Thyroid gland (tissue), 4 donors: ENCODE data around the gene MYL3. TPM values are rescaled to one million over a fixed set of nuclear protein-coding genes. Genes with fewer than 3 reads are reported as not detected.
A peak's percentile ranks its signal among the peaks of the same experiment; 100 is the strongest.

Experiments used
- DNase-seq, 2 donors: peaks; one replicate each; pipeline ENCODE4 v3.0.0-alpha.2; 2019
- H3K27ac ChIP-seq, 3 donors: fragments of 200-600 bp; sonication (generic); 1 replicate in 2 of 3; 2 replicates in 1 of 3; pipeline ENCODE4 v1.5.1; 2016 to 2019; ENCODE audit warnings: mild to moderate bottlenecking in 1 of 3, moderate library complexity in 1 of 3
- H3K27me3 ChIP-seq: fragments of 200-600 bp; sonication (generic); one replicate; pipeline ENCODE4 v1.5.1; 2019
- H3K36me3 ChIP-seq, 2 donors: fragments of 200-600 bp; sonication (generic); one replicate each; pipeline ENCODE4 v1.5.1; 2016 to 2019
- H3K4me1 ChIP-seq, 2 donors: fragments of 200-600 bp; sonication (generic); one replicate each; pipeline ENCODE4 v1.5.1; 2017 to 2019
- H3K4me3 ChIP-seq, 3 donors: fragments of 200-600 bp; sonication (generic); replicated peaks in 1 of 3; 1 replicate in 2 of 3; 2 replicates in 1 of 3; pipeline ENCODE4 v1.5.1; 2016; ENCODE audit warnings: mild to moderate bottlenecking in 1 of 3
- H3K9me3 ChIP-seq: fragments of 200-600 bp; sonication (generic); one replicate; pipeline ENCODE4 v1.5.1; 2017
- CTCF ChIP-seq, 6 experiments: fragments of 200-600 bp in 3 of 6; fragments of 450-650 bp in 3 of 6; sonication (generic) in 3 of 6; IDR thresholded peaks; one replicate each; pipeline ENCODE4 v1.5.1; 2016 to 2019; ENCODE audit warnings: antibody characterized with exemption in 6 of 6, mild to moderate bottlenecking in 2 of 6, inconsistent platforms in 1 of 6, moderate library complexity in 1 of 6
- POLR2A ChIP-seq, 2 donors: fragments of 450-650 bp; IDR thresholded peaks; one replicate each; pipeline ENCODE4 v1.6.1; 2017; ENCODE audit warnings: antibody characterized with exemption in 2 of 2, mild to moderate bottlenecking in 2 of 2, moderate library complexity in 1 of 2
- WGBS, 2 donors: methylation state at CpG; one replicate each; pipeline ENCODE4 v1.1.5; 2017; 5-methylcytosine and 5-hydroxymethylcytosine counted together
- intact Hi-C: fragments of 100-400 bp; cut with DNase I; formaldehyde crosslinking; loops from one replicate; pipeline ENCODE4 v1.15.1; 2023
- total RNA-seq, 4 donors: library from RNA; depleted of rRNA; stranded (reverse); fragments of >200 nt; gene quantifications; one replicate each; pipeline ENCODE4 v1.2.3, GENCODE V29; 2016

Gene MYL3
- total RNA-seq, 4 donors from 2014 or later = 1.8 to 2.8 TPM; not detected in 2

DNA sequence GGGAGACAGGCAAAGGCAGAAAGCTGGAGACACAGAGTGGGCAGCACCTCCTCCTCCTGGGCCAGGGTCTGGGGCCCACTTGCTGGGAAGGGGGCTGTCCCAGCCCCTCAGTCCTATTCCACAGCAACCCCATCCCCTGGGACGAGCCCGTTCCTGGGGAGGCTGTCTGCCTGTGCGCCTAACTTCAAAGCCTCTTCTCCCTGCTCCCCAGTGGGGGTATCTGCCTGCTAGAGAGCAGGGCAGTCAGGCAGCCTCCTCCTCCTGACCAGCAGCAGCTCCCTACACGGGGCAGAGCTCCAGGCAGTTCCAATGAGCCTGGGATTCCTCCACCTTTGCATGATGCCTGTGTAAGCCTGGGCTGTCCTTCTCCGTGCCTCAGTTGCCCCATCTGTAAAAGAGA lies 21.2 kb upstream of the MYL3 start:
- H3K27ac ChIP-seq = no peak overlapping the region
- H3K4me1 ChIP-seq = peaks cover 6 to 26% of the 10 kb centered on the region in 2 donors
- H3K36me3 ChIP-seq = no peaks in the 10 kb centered on the region
- TF ChIP-seq POLR2A (IDR thresholded peaks at IDR 0.05) (no peak), CTCF (IDR thresholded peaks at IDR 0.05) (no peak)
- no peak for DNase-seq
- no peak overlapping the region for H3K4me3 ChIP-seq
- no peaks in the 10 kb centered on the region for H3K9me3 ChIP-seq
- 57 to 91% methylated on average over 4 to 5 of the region's 5 CpGs for WGBS, 2 donors
- intact Hi-C loops = no loop called here
- no peaks in the 10 kb centered on the region for H3K27me3 ChIP-seq

DNA sequence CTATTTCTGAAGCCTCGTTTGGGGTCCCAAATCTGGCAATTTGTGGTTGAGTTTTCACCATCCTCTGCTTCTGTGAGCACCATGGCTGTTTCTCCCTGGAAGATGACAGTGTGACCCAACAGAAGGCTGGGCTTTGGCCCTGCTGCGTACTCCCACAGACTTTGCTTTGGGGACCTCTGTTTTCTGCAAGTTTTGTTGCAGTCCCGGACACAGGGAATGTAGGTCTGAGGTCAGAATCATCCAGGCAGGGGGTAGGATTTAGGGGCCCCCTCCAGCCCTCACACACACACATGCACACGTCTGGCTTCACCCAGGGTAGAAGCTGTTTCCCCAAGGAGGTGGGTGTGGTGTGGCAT lies 20.6 kb upstream of the MYL3 start:
- Histone ChIP-seq H3K36me3 (no peaks in the 10 kb centered on the region), H3K9me3 (no peaks in the 10 kb centered on the region), H3K4me1 (peaks cover 10 to 31% of the 10 kb centered on the region in 2 donors), H3K27ac (no peak overlapping the region), H3K4me3 (peak overlapping the region in 1 of 3 donors; percentile 40), H3K27me3 (no peaks in the 10 kb centered on the region)
- TF ChIP-seq POLR2A (IDR thresholded peaks at IDR 0.05) (no peak), CTCF (IDR thresholded peaks at IDR 0.05) (no peak)
- WGBS, 2 donors = 60 to 83% methylated on average over 3 to 4 of the region's 4 CpGs
- DNase-seq = no peak
- intact Hi-C loops = no loop called here

GRCh38 chr3:46883054-46883829 lies 20.0 kb upstream of the MYL3 start:
- Histone ChIP-seq H3K27me3 (no peaks in the 10 kb centered on the region), H3K4me1 (peaks cover 10 to 36% of the 10 kb centered on the region in 2 donors), H3K27ac (peak overlapping the region in 1 of 3 donors; percentile 72), H3K4me3 (peak overlapping the region in 1 of 3 donors; percentile 40), H3K9me3 (no peaks in the 10 kb centered on the region), H3K36me3 (no peaks in the 10 kb centered on the region)
- intact Hi-C loops = no loop called here
- DNase-seq = no peak
- 0 to 8% methylated on average over 36 to 40 of the region's 78 CpGs for WGBS, 2 donors
- TF ChIP-seq POLR2A (IDR thresholded peaks at IDR 0.05) (no peak), CTCF (IDR thresholded peaks at IDR 0.05) (no peak)

GRCh38 chr3:46882377-46883053 lies 19.3 kb upstream of the MYL3 start:
- peak overlapping the region in 2 of 3 donors; percentile 10 to 40 for H3K4me3 ChIP-seq
- H3K27ac ChIP-seq = peak overlapping the region in 1 of 3 donors; percentile 72
- WGBS, 2 donors = 0% methylated on average over 32 to 35 of the region's 72 CpGs
- H3K27me3 ChIP-seq = no peaks in the 10 kb centered on the region
- no peak for DNase-seq
- intact Hi-C loops = no loop called here
- H3K9me3 ChIP-seq = no peaks in the 10 kb centered on the region
- H3K36me3 ChIP-seq = no peaks in the 10 kb centered on the region
- peaks cover 10 to 36% of the 10 kb centered on the region in 2 donors for H3K4me1 ChIP-seq
- TF ChIP-seq POLR2A (IDR thresholded peaks at IDR 0.05) = no peak
- no peak for TF ChIP-seq CTCF (IDR thresholded peaks at IDR 0.05)
